K562 (cell line): Measurements from ENCODE around the gene GCC1. TPM values are rescaled to one million over a fixed set of nuclear protein-coding genes. Genes with fewer than 3 reads are reported as not detected.

Experiments used
- CBX8 ChIP-seq: fragments of 200-600 bp; sonication (generic); IDR thresholded peaks from 2 replicates; pipeline ENCODE4 v1.6.1; 2012; ENCODE audit warnings: borderline replicate concordance, mixed run types, low read depth, mild to moderate bottlenecking, moderate library complexity, mixed read lengths, low read length, control low read depth, inconsistent platforms; ENCODE audit not compliant: poor library complexity, severe bottlenecking; ENCODE audit errors: extremely low read depth
- EHMT2 ChIP-seq: fragments of 450-650 bp; IDR thresholded peaks from 2 replicates; pipeline ENCODE4 v1.6.1; 2018; ENCODE audit warnings: antibody characterized with exemption
- EP400 ChIP-seq: fragments of 450-650 bp; IDR thresholded peaks from 2 replicates; pipeline ENCODE4 v1.6.1; 2017; ENCODE audit warnings: antibody characterized with exemption, mild to moderate bottlenecking, moderate library complexity
- ETV5 ChIP-seq: sonication (generic); formaldehyde crosslinking; IDR thresholded peaks from 2 replicates; pipeline ENCODE4 v1.4.0; 2020; ENCODE audit warnings: low read depth, mild to moderate bottlenecking, missing genetic modification reagents
- FOXA1 ChIP-seq: fragments of 450-650 bp; IDR thresholded peaks from 2 replicates; pipeline ENCODE4 v1.6.1; 2016; ENCODE audit warnings: mild to moderate bottlenecking, borderline replicate concordance
- GABPA ChIP-seq: fragments of 200-800 bp; sonication (Bioruptor generic); conservative IDR thresholded peaks from 2 replicates; pipeline ENCODE4 v1.6.1; 2016; ENCODE audit warnings: low read depth, missing genetic modification characterization, missing compliant biosample characterization
- GABPB1 ChIP-seq: sonication (generic); formaldehyde crosslinking; IDR thresholded peaks from 2 replicates; pipeline ENCODE4 v1.8.0; 2022; ENCODE audit warnings: mild to moderate bottlenecking, missing genetic modification reagents
- LEF1 ChIP-seq: fragments of 450-650 bp; IDR thresholded peaks from 2 replicates; pipeline ENCODE4 v1.6.1; 2016; ENCODE audit warnings: mild to moderate bottlenecking
- NR4A1 ChIP-seq, 2 experiments: fragments of 250-450 bp in 1 of 2; fragments of 450-650 bp in 1 of 2; sonication (Bioruptor Pico) in 1 of 2; IDR thresholded peaks; 2 replicates each; pipeline versions ENCODE4 v1.4.0 to v1.6.1; 2016 to 2020; ENCODE audit warnings: mild to moderate bottlenecking in 2 of 2, missing compliant biosample characterization in 1 of 2, missing genetic modification characterization in 1 of 2, moderate library complexity in 1 of 2
- PCBP2 ChIP-seq: fragments of 200-400 bp; formaldehyde crosslinking; IDR thresholded peaks from 2 replicates; pipeline ENCODE4 v1.6.1; 2018; ENCODE audit warnings: low read length, low read depth, mild to moderate bottlenecking, moderate library complexity; ENCODE audit not compliant: poor library complexity, severe bottlenecking
- POLR3A ChIP-seq: IDR thresholded peaks from 2 replicates; pipeline ENCODE4 v1.6.1; 2011; ENCODE audit warnings: borderline replicate concordance, mild to moderate bottlenecking, moderate library complexity; ENCODE audit not compliant: insufficient read length, insufficient read depth; ENCODE audit errors: extremely low read depth
- PTTG1 ChIP-seq: fragments of 450-650 bp; IDR thresholded peaks from 2 replicates; pipeline ENCODE4 v1.6.1; 2016; ENCODE audit warnings: low read depth, mild to moderate bottlenecking, missing genetic modification characterization, missing compliant biosample characterization
- RAD21 ChIP-seq, 2 experiments: fragments of 250-450 bp in 1 of 2; fragments of 450-650 bp in 1 of 2; sonication (Bioruptor Pico) in 1 of 2; formaldehyde crosslinking in 1 of 2; IDR thresholded peaks in 1 of 2; conservative IDR thresholded peaks in 1 of 2; 2 replicates each; pipeline versions ENCODE4 v1.4.0 to v1.8.0; 2020 to 2022; ENCODE audit warnings: mild to moderate bottlenecking in 2 of 2, moderate library complexity in 1 of 2
- TBP ChIP-seq: optimal IDR thresholded peaks from 2 replicates; pipeline ENCODE3; 2011; ENCODE audit warnings: low read depth, low read length, improper control_type of control experiment
- TEAD4 ChIP-seq, 2 experiments: sonication (generic) in 1 of 2; formaldehyde crosslinking in 1 of 2; IDR thresholded peaks; 2 replicates each; pipeline versions ENCODE4 v1.6.1 to v1.8.0; 2012 to 2022; ENCODE audit warnings: borderline replicate concordance in 1 of 2, inconsistent platforms in 1 of 2, low read length in 1 of 2, mild to moderate bottlenecking in 1 of 2, missing genetic modification reagents in 1 of 2
- TFAM ChIP-seq: fragments of 250-450 bp; sonication (Bioruptor Pico); conservative IDR thresholded peaks from 2 replicates; pipeline ENCODE4 v1.5.0; 2021; ENCODE audit warnings: mild to moderate bottlenecking, moderate library complexity
- ZC3H4 ChIP-seq: sonication (generic); formaldehyde crosslinking; IDR thresholded peaks from 2 replicates; pipeline ENCODE4 v1.9.0; 2021; ENCODE audit warnings: missing genetic modification reagents, borderline replicate concordance
- ZNF347 ChIP-seq: fragments of 450-650 bp; formaldehyde crosslinking; IDR thresholded peaks from 2 replicates; pipeline ENCODE4 v1.4.0; 2020; ENCODE audit warnings: low read depth, mild to moderate bottlenecking, moderate library complexity
- ZNF583 ChIP-seq: fragments of 250-450 bp; sonication (Bioruptor Pico); IDR thresholded peaks from 2 replicates; pipeline ENCODE4 v1.4.0; 2020
- ZNF668 ChIP-seq: fragments of 250-450 bp; sonication (Bioruptor Pico); IDR thresholded peaks from 2 replicates; pipeline ENCODE4 v1.8.0; 2022; ENCODE audit warnings: mild to moderate bottlenecking, inconsistent platforms
- ZNF764 ChIP-seq: fragments of 250-450 bp; sonication (Bioruptor Pico); IDR thresholded peaks from 2 replicates; pipeline ENCODE4 v1.4.0; 2020; ENCODE audit warnings: low read depth, mild to moderate bottlenecking, moderate library complexity
- polyA plus RNA-seq, 8 experiments: library from polyadenylated mRNA; depleted of rRNA in 4 of 8; stranded (reverse) in 5 of 8; unstranded in 3 of 8; fragments of >200 nt; fragmentation: Nextera tagmentation in 2 of 8; fragmentation: Illumina TruSeq in 1 of 8; extraction: Ambion mirVana in 2 of 8; extraction: Trizol in 1 of 8; gene quantifications; 2 replicates each; pipeline versions ENCODE4 v1.2.1 to v1.2.3, GENCODE V29; 2011 to 2014; ENCODE audit warnings: inconsistent platforms in 1 of 8, missing spikeins in 1 of 8
- total RNA-seq, 7 experiments: library from RNA; depleted of rRNA in 6 of 7; stranded (reverse); fragments of >200 nt in 6 of 7; fragmentation: Illumina TruSeq in 2 of 7; extraction: Trizol in 2 of 7; gene quantifications; 2 replicates each; pipeline versions ENCODE4 v1.2.1 to v1.2.3, GENCODE V29; 2011 to 2021; ENCODE audit warnings: low replicate concordance in 1 of 7
- TF ChIP-seq, protein P1 (sequence below): fragments of 450-650 bp; formaldehyde crosslinking; IDR thresholded peaks from 2 replicates; pipeline ENCODE4 v1.4.0; 2022; ENCODE audit warnings: mild to moderate bottlenecking, moderate library complexity
- TF ChIP-seq, protein P2 (sequence below): fragments of 250-450 bp; sonication (Bioruptor Pico); IDR thresholded peaks from 2 replicates; pipeline ENCODE4 v1.5.0; 2021
- TF ChIP-seq, protein P3 (sequence below), 2 experiments: fragments of 450-650 bp; conservative IDR thresholded peaks; 2 replicates each; pipeline ENCODE4 v1.6.1; 2017; ENCODE audit warnings: mild to moderate bottlenecking in 2 of 2, moderate library complexity in 2 of 2

GCC1 gene
- total and polyA plus RNA-seq, 9 of the 15 experiments (the other 6 are each of a cell fraction or from before 2014, with no cell fraction given), result 1.9 to 19.8 (median 10.9) TPM

DNA sequence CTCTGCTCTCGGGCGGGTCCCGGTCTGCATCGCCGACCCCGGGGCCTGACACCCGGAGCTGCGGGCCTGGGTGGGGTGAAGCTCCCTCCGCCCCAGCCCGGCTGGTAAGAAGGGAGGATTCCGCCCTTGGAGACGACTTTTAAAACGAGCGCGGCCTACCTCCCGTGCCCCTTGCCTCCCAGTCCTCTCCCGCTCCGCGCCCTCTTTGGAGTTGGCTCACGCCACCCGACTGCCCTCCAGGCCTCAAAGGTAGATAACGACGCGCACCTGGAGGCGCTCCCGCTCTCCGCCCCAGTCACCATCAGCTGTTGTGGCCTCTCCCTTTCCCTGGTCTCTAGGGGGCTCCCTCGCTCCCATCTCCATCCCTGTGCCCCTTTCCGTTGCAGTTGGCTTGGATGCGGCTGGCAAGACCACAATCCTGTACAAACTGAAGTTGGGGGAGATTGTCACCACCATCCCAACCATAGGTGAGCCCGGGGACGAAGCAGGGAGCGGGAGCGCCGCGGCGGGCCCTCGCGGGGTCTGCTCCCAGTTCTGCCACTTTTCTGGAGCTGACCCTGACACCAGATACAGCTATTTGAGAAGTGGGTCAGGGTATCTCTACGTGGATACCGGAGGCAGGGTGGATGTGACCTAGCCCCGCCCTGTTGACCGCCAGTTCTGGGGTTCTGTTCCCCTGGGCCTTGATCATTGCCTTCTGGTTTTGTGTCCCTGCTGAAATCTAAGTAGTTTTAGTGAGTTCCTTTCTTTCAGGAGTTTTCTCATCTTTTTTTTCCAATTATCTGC lies 3.5 kb upstream of the GCC1 start (continued):
- TF ChIP-seq EP400, result peak; percentile 33; the same call in 1 of the 2 replicates
- no peak for TF ChIP-seq ZNF668 (CRISPR knock-in tag)
- TF ChIP-seq ZNF347, result no peak
- TF ChIP-seq CBX8, result no peak
- TF ChIP-seq TBP, result no peak
- TF ChIP-seq FOXA1, result no peak
- no peak for TF ChIP-seq TFAM
- TF ChIP-seq, protein P1, sequence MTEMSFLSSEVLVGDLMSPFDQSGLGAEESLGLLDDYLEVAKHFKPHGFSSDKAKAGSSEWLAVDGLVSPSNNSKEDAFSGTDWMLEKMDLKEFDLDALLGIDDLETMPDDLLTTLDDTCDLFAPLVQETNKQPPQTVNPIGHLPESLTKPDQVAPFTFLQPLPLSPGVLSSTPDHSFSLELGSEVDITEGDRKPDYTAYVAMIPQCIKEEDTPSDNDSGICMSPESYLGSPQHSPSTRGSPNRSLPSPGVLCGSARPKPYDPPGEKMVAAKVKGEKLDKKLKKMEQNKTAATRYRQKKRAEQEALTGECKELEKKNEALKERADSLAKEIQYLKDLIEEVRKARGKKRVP, result no peak
- no peak for TF ChIP-seq PCBP2
- TF ChIP-seq NR4A1 (CRISPR knock-in tag; IDR thresholded peaks at IDR 0.05), result 0 out of 2 replicates have a peak, but pooled peaks have one; percentile 39
- no peak for TF ChIP-seq NR4A1 (tag; IDR thresholded peaks at IDR 0.05)
- TF ChIP-seq EHMT2, result 0 out of 2 replicates have a peak, but pooled peaks have one; percentile 13
- no peak for TF ChIP-seq POLR3A
- no peak for TF ChIP-seq TEAD4 (IDR thresholded peaks at IDR 0.05; ENCODE audit: low read length)
- TF ChIP-seq TEAD4 (CRISPR knock-in tag; IDR thresholded peaks at IDR 0.05; ENCODE audit: borderline replicate concordance), result no peak
- TF ChIP-seq PTTG1 (tag), result no peak
- TF ChIP-seq, protein P2, sequence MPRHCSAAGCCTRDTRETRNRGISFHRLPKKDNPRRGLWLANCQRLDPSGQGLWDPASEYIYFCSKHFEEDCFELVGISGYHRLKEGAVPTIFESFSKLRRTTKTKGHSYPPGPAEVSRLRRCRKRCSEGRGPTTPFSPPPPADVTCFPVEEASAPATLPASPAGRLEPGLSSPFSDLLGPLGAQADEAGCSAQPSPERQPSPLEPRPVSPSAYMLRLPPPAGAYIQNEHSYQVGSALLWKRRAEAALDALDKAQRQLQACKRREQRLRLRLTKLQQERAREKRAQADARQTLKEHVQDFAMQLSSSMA (CRISPR knock-in tag), result no peak
- no peak; the same call in 1 of the 2 replicates for TF ChIP-seq GABPB1 (CRISPR knock-in tag)
- no peak for TF ChIP-seq ETV5 (CRISPR knock-in tag)
- TF ChIP-seq GABPA (tag), result no peak
- TF ChIP-seq ZC3H4, result no peak
- no peak for TF ChIP-seq ZNF583
- TF ChIP-seq, protein P3, sequence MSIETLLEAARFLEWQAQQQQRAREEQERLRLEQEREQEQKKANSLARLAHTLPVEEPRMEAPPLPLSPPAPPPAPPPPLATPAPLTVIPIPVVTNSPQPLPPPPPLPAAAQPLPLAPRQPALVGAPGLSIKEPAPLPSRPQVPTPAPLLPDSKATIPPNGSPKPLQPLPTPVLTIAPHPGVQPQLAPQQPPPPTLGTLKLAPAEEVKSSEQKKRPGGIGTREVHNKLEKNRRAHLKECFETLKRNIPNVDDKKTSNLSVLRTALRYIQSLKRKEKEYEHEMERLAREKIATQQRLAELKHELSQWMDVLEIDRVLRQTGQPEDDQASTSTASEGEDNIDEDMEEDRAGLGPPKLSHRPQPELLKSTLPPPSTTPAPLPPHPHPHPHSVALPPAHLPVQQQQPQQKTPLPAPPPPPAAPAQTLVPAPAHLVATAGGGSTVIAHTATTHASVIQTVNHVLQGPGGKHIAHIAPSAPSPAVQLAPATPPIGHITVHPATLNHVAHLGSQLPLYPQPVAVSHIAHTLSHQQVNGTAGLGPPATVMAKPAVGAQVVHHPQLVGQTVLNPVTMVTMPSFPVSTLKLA (conservative IDR thresholded peaks at IDR 0.05), result peak; percentile 27 to 69; a peak in 2 of 4 replicates
- peak; percentile 55 to 56 for TF ChIP-seq RAD21 (CRISPR knock-in tag; conservative IDR thresholded peaks at IDR 0.05 in 1 of 2, IDR thresholded peaks at IDR 0.05 in 1 of 2)
- no peak for TF ChIP-seq ZNF764 (CRISPR knock-in tag)
- TF ChIP-seq LEF1, result no peak
